Upper lobe of right lung (tissue), 1 donor: ENCODE results near the gene TMEM88. TPM values are rescaled to one million over a fixed set of nuclear protein-coding genes. Genes with fewer than 3 reads are reported as not detected.

ENCODE experiments used
- ATAC-seq: fragments of 200-7000 bp; cut with Tn5 transposase; one replicate; pipeline ENCODE4 v1.9.1; 2020; ENCODE audit warnings: mild to moderate bottlenecking, moderate library complexity
- DNase-seq: peaks from one replicate; pipeline ENCODE4 v3.0.0-alpha.2; 2020
- H3K27ac ChIP-seq: fragments of 200-600 bp; one replicate; pipeline ENCODE4 v1.8.0; 2022
- H3K27me3 ChIP-seq: fragments of 200-600 bp; one replicate; pipeline ENCODE4 v1.8.0; 2022; ENCODE audit warnings: mild to moderate bottlenecking
- H3K36me3 ChIP-seq: fragments of 200-600 bp; one replicate; pipeline ENCODE4 v1.8.0; 2022
- H3K4me1 ChIP-seq: fragments of 200-600 bp; one replicate; pipeline ENCODE4 v1.8.0; 2022
- H3K4me3 ChIP-seq: fragments of 200-600 bp; one replicate; pipeline ENCODE4 v1.8.0; 2022; ENCODE audit warnings: mild to moderate bottlenecking
- H3K9me3 ChIP-seq: fragments of 200-600 bp; one replicate; pipeline ENCODE4 v1.8.0; 2022
- intact Hi-C: fragments of 100-400 bp; cut with DNase I; formaldehyde crosslinking; loops from one replicate; pipeline ENCODE4 v1.11.0; 2022
- total RNA-seq: library from RNA; stranded (reverse); fragmentation: NEBNext Ultra II Directional; extraction: Animal tissue kit (Norgen Biotek cat#: 25700); gene quantifications from one replicate; pipeline ENCODE4 v1.2.1, GENCODE V29; 2021
- TF ChIP-seq, protein P1 (sequence below): fragments of 200-600 bp; IDR thresholded peaks from one replicate; pipeline ENCODE4 v1.8.0; 2022; ENCODE audit warnings: antibody characterized with exemption
- donor health status: DM: no; HTN: yes; CAD: no; lungs with severe emphysema.

The TMEM88 gene
- total RNA-seq, 1 donor from 2014 or later: 10.7 TPM

GRCh38 chr17:7887482-7888183 lies 32.8 kb downstream of the TMEM88 start:
- DNase-seq (peak; percentile 95), ATAC-seq (peak; percentile 89)
- intact Hi-C loops: no loop called here
- H3K9me3 ChIP-seq: no peaks in the 10 kb centered on the region
- H3K27ac ChIP-seq: peak overlapping the region; percentile 90
- no peaks in the 10 kb centered on the region for H3K27me3 ChIP-seq
- H3K4me1 ChIP-seq: peaks cover 47% of the 10 kb centered on the region
- H3K36me3 ChIP-seq: peaks cover 25% of the 10 kb centered on the region
- H3K4me3 ChIP-seq: peak overlapping the region; percentile 88
- TF ChIP-seq, protein P1, sequence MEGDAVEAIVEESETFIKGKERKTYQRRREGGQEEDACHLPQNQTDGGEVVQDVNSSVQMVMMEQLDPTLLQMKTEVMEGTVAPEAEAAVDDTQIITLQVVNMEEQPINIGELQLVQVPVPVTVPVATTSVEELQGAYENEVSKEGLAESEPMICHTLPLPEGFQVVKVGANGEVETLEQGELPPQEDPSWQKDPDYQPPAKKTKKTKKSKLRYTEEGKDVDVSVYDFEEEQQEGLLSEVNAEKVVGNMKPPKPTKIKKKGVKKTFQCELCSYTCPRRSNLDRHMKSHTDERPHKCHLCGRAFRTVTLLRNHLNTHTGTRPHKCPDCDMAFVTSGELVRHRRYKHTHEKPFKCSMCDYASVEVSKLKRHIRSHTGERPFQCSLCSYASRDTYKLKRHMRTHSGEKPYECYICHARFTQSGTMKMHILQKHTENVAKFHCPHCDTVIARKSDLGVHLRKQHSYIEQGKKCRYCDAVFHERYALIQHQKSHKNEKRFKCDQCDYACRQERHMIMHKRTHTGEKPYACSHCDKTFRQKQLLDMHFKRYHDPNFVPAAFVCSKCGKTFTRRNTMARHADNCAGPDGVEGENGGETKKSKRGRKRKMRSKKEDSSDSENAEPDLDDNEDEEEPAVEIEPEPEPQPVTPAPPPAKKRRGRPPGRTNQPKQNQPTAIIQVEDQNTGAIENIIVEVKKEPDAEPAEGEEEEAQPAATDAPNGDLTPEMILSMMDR: no peak

GRCh38 chr17:7888184-7888920 lies 33.5 kb downstream of the TMEM88 start, which contains the start of gene CHD3:
Gene CHD3 (plus strand): TSS chr17:7888789. CDS start chr17:7889001, 212 bp downstream.
- no peak for DNase-seq
- no peaks in the 10 kb centered on the region for H3K27me3 ChIP-seq
- TF ChIP-seq, protein P1: no peak
- peaks cover 40% of the 10 kb centered on the region for H3K4me1 ChIP-seq
- intact Hi-C loops: no loop called here
- peak within 1 kb of the TSS; percentile 90 for H3K27ac ChIP-seq
- peaks cover 32% of the 10 kb centered on the region for H3K36me3 ChIP-seq
- ATAC-seq: peak; percentile 35
- no peaks in the 10 kb centered on the region for H3K9me3 ChIP-seq
- H3K4me3 ChIP-seq: peak within 1 kb of the TSS; percentile 88

- peaks cover 43% of the 10 kb centered on the region for H3K36me3 ChIP-seq
- intact Hi-C loops: no loop called here
- ATAC-seq (peak; percentile 77), DNase-seq (peak; percentile 99)
- H3K27ac ChIP-seq: peak overlapping the region; percentile 90
- H3K4me3 ChIP-seq: no peak overlapping the region
- H3K27me3 ChIP-seq: no peaks in the 10 kb centered on the region
- H3K4me1 ChIP-seq: peaks cover 36% of the 10 kb centered on the region
- TF ChIP-seq, protein P1: peak; percentile 57
- H3K9me3 ChIP-seq: no peaks in the 10 kb centered on the region
Measured at GRCh38 chr17:7889166-7889955, 34.5 kb downstream of the TMEM88 start.

- ATAC-seq (no peak), DNase-seq (peak; percentile 21)
- H3K27me3 ChIP-seq: no peaks in the 10 kb centered on the region
- intact Hi-C loops: no loop called here
- no peak overlapping the region for H3K4me3 ChIP-seq
- TF ChIP-seq, protein P1: no peak
- H3K4me1 ChIP-seq: peaks cover 17% of the 10 kb centered on the region
- peaks cover 80% of the 10 kb centered on the region for H3K36me3 ChIP-seq
- H3K9me3 ChIP-seq: no peaks in the 10 kb centered on the region
- no peak overlapping the region for H3K27ac ChIP-seq
Measured at GRCh38 chr17:7893187-7893880, 38.5 kb downstream of the TMEM88 start.

GRCh38 chr17:7894226-7894625 lies 39.4 kb downstream of the TMEM88 start:
- peaks cover 88% of the 10 kb centered on the region for H3K36me3 ChIP-seq
- no peak overlapping the region for H3K27ac ChIP-seq
- H3K4me3 ChIP-seq: no peak overlapping the region
- ATAC-seq (no peak), DNase-seq (peak; percentile 31)
- no peaks in the 10 kb centered on the region for H3K9me3 ChIP-seq
- H3K4me1 ChIP-seq: peaks cover 8% of the 10 kb centered on the region
- TF ChIP-seq, protein P1: no peak
- no peaks in the 10 kb centered on the region for H3K27me3 ChIP-seq
- intact Hi-C loops: no loop called here
